SW 1271 (cell line): ENCODE results near the gene MAT2B.
"Not testable (repeated sequence)": the region's sequence is repeated elsewhere in the genome, so short reads cannot be mapped to it uniquely, and the experiment has no call there.

Source experiments
- DNase-seq, 2 experiments: peaks; one replicate each; lab custom pipeline; 2025; lab: John Stamatoyannopoulos, UW

Gene MAT2B

GRCh38 chr5:163503106-163504078 is 2.0 kb upstream of the MAT2B start:
- peak; percentile 64 to 88 for DNase-seq

- DNase-seq = peak; percentile 27 to 60
Measured at GRCh38 chr5:163504079-163504931, 1.1 kb upstream of the MAT2B start.

- DNase-seq = no peak
Measured at GRCh38 chr5:163505049-163505367, 411 bp upstream of the MAT2B start.

- DNase-seq = peak in 1 of 2 experiments; percentile 70
Measured at GRCh38 chr5:163506095-163506457, 657 bp downstream of the MAT2B start.

GRCh38 chr5:163506726-163507125 is 1.3 kb downstream of the MAT2B start:
- peak in 1 of 2 experiments; percentile 62 for DNase-seq

GRCh38 chr5:163508753-163509152 is 3.3 kb downstream of the MAT2B start:
- DNase-seq = peak in 1 of 2 experiments; percentile 66

- DNase-seq = peak; percentile 29 to 77
Measured at GRCh38 chr5:163509291-163509951, 4.0 kb downstream of the MAT2B start.

- no peak for DNase-seq
Measured at GRCh38 chr5:163512526-163512925, 7.1 kb downstream of the MAT2B start.

- no peak for DNase-seq
Measured at GRCh38 chr5:163525096-163525495, 19.7 kb downstream of the MAT2B start.

- DNase-seq = no peak
Measured at GRCh38 chr5:163529698-163530097, 24.3 kb downstream of the MAT2B start.

GRCh38 chr5:163531272-163531671 is 25.9 kb downstream of the MAT2B start:
- DNase-seq = no peak

- DNase-seq = no peak
Measured at GRCh38 chr5:163532171-163533084, 27.0 kb downstream of the MAT2B start.

- DNase-seq = no peak
Measured at GRCh38 chr5:163533223-163533622, 27.8 kb downstream of the MAT2B start.

GRCh38 chr5:163534492-163535094 is 29.2 kb downstream of the MAT2B start:
- no peak for DNase-seq

- DNase-seq = no peak
Measured at GRCh38 chr5:163535290-163535689, 29.9 kb downstream of the MAT2B start.

- DNase-seq = not testable (repeated sequence)
Measured at GRCh38 chr5:163536442-163536841, 31.0 kb downstream of the MAT2B start.

- no peak for DNase-seq
Measured at GRCh38 chr5:163540696-163541095, 35.3 kb downstream of the MAT2B start.

- DNase-seq = no peak
Measured at GRCh38 chr5:163542771-163543170, 37.4 kb downstream of the MAT2B start.

GRCh38 chr5:163544041-163544440 is 38.6 kb downstream of the MAT2B start:
- DNase-seq = no peak

- no peak for DNase-seq
Measured at GRCh38 chr5:163544836-163545235, 39.4 kb downstream of the MAT2B start.

- DNase-seq = no peak
Measured at GRCh38 chr5:163548649-163549048, 43.2 kb downstream of the MAT2B start.
